GM18508 (cell line): Measurements from ENCODE around the gene CDH4.

ENCODE experiments used
- ATAC-seq: cut with Tn5 transposase; IDR thresholded peaks from one replicate; pipeline ENCODE4 v1.9.1; 2021; ENCODE audit warnings: moderate number of reproducible peaks; ENCODE audit not compliant: insufficient read depth, unreplicated experiment

The CDH4 gene

GRCh38 chr20:61773926-61774587, 522.0 kb downstream of the CDH4 start:
- no peak for ATAC-seq

GRCh38 chr20:61775423-61775822, 523.4 kb downstream of the CDH4 start:
- ATAC-seq, result no peak

- no peak for ATAC-seq
Observed at GRCh38 chr20:61776491-61777075, 524.5 kb downstream of the CDH4 start.

DNA sequence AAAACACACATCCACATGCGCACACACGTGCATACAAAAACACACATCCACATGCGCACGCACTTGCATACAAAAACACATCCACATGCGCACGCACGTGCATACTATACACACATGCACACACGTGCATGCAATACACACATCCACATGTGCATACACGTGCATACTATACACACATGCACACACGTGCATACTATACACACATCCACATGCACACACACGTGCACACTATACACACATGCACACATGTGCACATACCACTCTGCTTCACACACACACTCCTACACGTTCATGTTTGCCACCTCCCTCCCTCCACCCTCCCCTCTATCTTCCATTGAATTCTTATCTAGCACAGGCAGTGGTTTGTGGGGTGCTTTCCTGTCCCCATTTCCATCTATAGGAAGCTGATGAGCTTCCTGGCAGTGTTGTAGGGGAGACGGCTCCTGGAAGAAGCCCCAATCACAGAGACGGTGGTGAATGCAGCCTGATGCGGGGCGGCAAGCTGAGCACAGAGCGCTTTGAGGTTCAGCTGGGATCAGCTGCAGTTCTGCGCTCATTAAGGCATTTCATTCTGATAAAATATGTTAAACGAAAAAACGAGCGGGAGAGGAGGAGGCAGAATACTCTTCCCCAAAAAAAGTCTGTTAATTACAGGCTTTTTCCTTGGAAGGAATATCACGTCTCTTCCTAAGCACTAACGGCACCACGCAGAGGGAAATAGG, 525.9 kb downstream of the CDH4 start:
- no peak for ATAC-seq

GRCh38 chr20:61778495-61778863, 526.4 kb downstream of the CDH4 start:
- ATAC-seq, result no peak

DNA sequence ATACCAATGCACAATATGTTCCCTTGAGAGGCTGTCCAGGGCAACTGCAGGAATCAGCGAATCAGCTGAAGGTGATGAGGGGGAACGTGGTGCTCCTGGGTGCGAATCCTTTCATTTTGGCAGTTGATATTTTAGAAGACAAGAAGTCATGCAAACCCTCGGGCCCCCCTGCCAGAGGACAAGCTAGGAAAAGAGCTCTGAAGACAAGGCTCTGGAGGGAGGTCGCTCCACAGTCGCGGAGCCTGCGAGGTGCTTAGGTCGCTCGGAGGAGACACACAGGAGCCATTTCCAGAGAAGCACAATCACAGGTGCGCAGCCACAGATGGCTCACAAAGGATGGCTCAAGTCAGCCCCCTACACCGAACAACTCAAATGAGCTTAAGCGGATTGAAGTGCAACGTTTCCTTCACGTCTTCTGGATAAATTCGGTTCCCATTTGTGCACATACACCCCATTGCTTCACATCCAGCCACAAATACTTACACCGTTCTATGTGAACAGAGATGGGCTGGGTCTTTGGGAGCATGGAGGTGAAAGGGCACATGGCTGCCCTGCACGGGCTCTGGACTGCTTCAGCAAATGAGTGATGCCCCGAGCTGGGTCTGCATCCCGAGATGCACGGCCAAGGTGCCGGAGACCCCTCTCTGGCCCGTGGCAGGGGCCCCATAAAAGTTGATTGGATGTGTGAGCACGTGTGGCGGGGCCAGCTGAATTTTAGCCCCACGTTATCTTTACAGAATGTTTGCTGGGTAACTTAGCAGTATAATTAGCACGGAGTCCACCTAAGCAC, 527.3 kb downstream of the CDH4 start:
- no peak for ATAC-seq

DNA sequence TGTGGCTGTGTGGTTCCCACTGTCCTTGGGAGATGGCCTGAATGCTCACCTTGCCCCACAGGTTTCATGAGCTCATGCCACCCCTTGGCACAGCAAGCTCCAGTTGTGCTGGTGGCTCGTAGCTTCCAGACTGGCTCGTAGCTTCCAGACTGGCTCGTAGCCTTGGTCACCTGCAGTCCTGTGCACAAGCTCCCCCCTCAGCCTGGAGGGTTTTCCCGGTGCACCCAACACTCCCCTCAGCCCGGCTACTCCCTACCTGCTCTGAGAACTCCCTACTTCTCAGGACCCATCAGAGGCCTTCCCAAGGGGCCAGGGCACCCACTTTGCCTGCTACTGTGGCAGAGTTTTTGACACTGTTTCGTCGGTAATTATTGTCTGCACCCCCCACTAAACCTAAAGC, 528.0 kb downstream of the CDH4 start:
- no peak for ATAC-seq

- no peak for ATAC-seq
Observed at GRCh38 chr20:61784801-61785566, 532.9 kb downstream of the CDH4 start.

- no peak for ATAC-seq
Observed at GRCh38 chr20:61785567-61785816, 533.4 kb downstream of the CDH4 start.

DNA sequence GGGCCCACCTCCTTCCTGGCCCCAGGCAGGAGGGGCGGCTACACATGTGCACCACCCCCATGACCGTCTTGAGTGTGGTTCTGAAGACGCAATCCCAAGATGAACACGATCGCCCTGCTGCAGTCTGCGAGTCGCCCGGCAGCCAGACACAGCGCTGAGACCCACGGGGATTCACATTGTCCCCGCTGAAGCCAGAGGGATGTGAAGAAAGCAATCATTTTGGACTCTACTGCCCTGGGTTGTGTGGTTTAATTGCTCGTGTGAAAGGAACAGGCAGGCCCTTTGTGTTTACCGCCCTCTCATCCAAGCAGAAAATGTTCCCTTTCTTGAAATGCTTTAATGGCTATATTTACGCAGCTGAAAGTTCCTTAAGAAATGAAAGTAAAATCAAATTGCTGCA, 534.2 kb downstream of the CDH4 start:
- no peak for ATAC-seq

DNA sequence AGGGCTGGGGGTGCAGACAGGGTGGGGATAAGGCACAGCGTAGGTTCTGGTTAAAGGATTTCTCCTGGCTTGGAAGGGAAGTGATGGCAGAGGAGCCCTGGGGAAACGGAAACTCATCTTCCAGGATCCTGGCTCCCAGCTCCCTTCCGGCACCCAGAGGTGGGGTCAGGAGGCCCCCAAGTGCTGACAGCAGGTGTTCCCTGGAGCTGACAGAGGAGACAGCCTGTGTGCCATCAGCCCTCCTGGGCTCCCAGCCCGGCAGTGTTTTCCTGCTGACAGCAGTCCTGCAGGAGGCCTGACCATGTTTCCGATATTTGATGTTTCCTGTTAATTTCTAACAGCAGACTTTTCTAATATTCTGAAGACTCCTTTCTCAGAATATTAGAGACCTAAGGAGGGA, 536.3 kb downstream of the CDH4 start:
- ATAC-seq, result no peak

DNA sequence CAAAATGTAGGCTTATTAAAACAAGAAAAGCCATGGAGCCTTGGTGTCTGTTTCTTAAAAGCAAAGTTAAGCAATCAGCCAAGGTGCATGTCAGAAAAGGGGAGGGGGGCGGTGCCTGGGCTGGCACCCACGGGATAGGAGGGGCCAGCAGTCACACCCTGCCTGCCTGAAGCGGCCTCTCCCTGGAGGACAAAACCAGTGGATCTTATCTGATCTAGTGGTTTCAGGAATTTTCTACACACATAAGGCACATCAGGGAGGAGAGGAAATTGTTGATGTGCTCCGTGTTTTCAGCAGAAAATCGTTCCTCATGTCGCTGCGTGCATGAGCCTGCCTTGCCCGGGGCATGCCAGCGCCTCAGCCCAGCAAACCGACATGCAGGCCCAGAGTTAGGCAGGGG, 537.3 kb downstream of the CDH4 start:
- ATAC-seq, result no peak

DNA sequence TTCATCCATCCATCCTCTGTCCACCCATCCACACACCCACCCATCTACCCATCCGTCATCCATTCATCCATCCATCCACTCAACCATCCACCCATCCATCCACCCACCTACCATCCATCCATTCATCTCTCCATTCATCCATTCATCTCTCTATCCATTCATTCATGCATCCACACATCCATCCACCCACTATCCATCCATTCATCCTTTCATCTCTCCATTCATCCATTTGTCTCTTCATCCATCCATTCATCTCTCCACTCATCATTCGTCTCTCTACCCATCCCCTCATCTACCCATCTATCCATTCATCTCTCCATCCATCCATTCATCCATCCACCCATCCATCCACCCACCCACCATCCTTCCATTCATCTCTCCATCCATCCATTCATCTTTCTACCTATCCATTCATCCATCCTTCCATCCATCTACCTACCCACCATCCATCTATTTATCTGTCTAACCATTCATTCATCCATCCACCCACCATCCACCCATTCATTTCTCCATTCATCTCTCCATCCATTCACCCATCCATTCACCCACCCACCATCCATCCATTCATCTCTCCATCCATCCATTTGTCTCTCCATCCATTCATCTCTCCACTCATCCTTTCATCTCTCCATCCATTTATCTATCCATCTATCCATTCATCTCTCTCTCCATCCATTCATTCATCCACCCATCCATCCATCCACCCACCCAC, 538.2 kb downstream of the CDH4 start:
- no peak for ATAC-seq

GRCh38 chr20:61791995-61792394, 539.9 kb downstream of the CDH4 start:
- no peak for ATAC-seq

- ATAC-seq, result no peak
Observed at GRCh38 chr20:61795669-61796630, 543.9 kb downstream of the CDH4 start.

DNA sequence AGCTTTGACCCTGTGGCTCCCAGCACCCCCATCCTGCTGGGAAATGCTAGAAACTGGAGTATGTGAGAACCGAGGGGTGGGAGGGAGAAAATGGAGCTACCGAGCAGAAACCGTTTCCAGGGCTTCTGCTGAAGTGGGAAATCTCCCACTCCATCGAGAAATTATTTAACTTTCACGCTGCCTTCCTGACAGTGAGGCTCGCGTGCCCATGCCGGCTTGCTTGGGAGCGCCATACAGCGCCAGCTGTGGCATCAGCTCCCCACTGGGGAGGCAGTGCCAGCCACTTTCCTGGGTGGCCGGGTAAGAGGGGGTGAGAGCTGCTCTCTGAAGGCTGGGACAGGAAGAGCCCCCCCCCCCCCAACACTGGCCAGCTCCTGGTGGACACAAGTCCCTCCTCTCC, 544.7 kb downstream of the CDH4 start:
- ATAC-seq, result no peak

GRCh38 chr20:61797200-61797599, 545.1 kb downstream of the CDH4 start:
- no peak for ATAC-seq

DNA sequence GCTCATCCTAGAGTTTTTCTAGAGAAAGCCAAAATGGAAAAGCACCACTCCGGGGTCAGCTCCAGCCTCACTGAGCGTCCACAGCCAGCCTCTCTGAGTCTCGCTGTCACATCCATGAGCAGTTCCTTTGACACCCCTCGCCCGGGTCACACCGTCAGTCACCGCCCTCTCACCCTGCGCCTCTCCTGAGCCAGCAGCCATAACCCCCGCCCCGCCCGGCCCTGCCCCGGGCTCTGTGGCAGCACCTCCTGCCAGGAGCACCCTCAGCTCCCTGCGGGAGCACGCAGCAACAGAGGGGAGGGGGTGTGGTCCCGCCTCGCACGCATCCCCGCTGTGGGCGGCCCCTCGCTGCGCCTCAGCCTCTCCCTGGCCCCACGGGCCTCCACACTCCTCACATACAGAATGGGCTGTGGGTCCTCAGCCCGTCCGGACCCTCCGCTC, 545.9 kb downstream of the CDH4 start:
- ATAC-seq, result no peak

- ATAC-seq, result no peak
Observed at GRCh38 chr20:61798632-61799031, 546.6 kb downstream of the CDH4 start.
